ENCODE measurements around the gene SCN5A. TPM values are rescaled to one million over a fixed set of nuclear protein-coding genes. Genes with fewer than 3 reads are reported as not detected.
A peak's percentile ranks its signal among the peaks of the same experiment; 100 is the strongest.
"Not testable (repeated sequence)": the region's sequence is repeated elsewhere in the genome, so short reads cannot be mapped to it uniquely, and the experiment has no call there.

The SCN5A gene
- total RNA-seq, 1 experiment from 2014 or later = 1.7 TPM

GRCh38 chr3:38579551-38580449 lies 69.7 kb downstream of the SCN5A start:
- peak; percentile 26 for DNase-seq (ENCODE audit: low spot score)

DNA sequence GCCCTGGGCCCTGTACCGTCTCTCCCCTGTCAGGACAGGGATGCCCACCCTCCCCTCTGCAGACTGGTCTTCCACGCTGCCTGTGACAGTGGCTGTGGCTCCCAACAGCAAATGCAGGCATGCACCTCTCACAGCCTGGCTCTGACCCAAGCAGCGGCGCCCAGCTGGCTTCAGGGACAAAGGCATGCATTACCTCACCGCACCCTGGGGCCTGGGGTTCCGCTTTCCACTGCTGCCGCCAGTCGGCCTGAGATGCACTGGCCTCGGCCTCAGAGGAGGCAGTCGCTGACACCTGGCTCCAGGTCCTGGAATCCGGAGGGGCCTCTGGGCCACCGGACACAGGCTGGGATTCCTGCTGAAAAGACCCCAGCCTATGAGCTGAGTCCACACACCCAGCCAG lies 70.3 kb downstream of the SCN5A start:
- peak; percentile 80 for DNase-seq (ENCODE audit: low spot score)

GRCh38 chr3:38578551-38578950 lies 70.9 kb downstream of the SCN5A start:
- no peak for DNase-seq (ENCODE audit: low spot score)

DNA sequence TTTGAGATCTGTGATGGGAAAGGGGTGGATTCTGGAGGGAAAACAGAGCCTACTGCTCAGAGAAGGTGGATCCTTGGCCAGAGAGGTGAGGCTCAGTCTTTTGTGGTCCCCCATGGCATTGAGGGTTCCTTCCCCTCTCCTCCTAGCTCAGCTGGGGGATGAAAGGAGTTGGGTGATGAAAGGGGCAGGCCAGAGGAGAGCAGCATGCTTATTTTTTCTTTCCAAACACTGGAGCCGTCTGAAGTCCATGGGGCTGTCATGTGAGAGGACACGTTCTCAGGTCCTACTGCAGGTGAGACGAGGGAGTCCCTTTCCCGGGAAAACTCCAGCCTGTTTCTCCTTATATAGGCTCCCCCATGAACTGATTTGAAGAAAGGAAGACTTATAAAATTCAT lies 71.4 kb downstream of the SCN5A start:
- no peak for DNase-seq (ENCODE audit: low spot score)

DNA sequence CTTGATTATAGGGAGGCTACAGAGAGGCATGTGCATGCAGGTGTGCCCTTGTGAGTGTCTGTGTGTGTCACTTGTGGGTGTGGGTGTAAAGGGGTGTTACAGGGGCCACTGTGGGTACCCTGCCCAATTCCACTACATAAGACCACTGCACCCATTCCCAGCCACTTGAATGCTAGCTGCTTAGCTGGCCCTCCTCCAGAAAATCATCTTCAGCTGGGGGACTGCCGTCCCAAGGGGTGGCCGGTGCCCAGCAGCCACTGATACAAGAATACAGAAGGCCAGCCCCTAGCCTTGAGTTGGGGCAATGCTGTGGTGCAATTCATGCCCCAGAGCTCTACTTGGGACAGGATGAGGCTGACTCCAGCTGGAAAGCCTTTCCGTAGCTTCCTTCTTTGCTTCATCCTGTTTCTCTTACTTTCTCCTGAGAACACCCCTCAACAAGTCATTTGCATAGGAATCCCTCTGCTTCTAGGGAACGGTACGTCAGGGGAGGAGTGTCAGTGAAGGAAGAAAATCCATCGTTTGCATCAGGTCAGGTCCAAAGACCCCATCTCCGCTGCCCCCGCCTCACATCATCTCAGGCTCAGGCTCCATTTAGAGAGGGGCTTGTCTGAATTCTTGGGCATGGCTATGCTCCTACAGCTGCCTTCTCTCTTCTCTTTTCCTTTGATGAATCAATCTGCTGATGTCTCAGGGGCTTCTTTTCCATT lies 72.0 kb downstream of the SCN5A start:
- no peak for DNase-seq (ENCODE audit: low spot score)

DNA sequence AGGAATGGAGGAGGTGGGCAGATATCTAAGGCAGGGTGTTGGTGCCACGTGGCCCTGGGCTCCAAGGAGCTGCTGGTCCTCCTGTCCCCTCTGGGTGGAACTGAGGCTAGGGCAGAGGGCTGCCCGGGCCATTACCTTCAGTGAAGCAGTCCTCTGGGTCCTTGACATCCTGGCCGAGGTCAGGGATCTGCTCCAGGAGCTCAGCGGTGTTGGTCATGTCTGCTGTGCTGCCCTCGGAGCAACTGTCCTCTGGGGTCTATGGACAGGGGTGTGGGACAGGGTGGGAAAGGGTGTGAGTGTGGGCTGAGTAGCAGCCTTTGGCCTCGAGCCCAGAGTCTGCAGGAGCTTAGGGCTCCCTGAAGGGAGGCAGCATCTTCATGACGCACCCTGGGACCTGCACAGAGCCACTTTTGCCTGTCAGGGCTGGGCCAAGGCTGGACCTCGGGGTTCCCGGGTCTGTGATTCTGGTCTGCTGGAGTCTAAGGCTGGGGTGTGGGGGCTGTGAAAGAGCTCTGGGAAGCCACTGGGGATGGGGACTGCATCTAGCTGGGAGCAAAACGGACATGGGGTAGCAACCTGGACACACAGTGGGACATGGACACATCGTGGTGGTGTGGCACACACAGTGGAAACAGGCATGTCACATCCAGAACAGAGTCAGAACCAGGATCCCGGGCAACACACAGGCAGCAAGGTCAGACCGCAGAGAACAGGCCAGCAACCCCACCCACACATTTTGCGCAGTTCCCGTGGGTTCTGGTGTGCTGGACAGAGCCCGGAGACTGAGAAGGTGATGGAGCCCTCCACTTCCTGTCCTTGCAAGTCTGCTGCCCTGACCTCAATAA lies 72.7 kb downstream of the SCN5A start:
- no peak for DNase-seq (ENCODE audit: low spot score)

DNA sequence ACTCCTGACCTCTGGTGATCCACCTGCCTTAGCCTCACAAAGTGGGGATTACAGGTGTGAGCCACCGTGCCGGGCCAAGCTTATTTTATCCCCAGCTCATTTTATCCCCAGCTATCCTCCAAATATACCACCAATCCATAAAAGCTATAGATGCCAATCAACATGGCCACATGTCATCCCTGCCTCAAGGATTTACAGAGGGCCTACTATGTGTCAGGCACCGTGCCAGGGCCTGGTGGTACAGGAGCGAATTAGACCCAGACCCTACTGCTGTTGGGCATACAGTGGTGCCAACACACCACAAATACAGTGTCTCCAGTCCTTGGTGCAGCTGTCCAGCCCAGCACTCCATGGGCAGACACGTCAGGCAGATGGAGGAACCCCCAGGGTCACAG lies 73.4 kb downstream of the SCN5A start:
- no peak for DNase-seq (ENCODE audit: low spot score)

GRCh38 chr3:38575279-38575843 lies 74.1 kb downstream of the SCN5A start:
- no peak for DNase-seq (ENCODE audit: low spot score)

DNA sequence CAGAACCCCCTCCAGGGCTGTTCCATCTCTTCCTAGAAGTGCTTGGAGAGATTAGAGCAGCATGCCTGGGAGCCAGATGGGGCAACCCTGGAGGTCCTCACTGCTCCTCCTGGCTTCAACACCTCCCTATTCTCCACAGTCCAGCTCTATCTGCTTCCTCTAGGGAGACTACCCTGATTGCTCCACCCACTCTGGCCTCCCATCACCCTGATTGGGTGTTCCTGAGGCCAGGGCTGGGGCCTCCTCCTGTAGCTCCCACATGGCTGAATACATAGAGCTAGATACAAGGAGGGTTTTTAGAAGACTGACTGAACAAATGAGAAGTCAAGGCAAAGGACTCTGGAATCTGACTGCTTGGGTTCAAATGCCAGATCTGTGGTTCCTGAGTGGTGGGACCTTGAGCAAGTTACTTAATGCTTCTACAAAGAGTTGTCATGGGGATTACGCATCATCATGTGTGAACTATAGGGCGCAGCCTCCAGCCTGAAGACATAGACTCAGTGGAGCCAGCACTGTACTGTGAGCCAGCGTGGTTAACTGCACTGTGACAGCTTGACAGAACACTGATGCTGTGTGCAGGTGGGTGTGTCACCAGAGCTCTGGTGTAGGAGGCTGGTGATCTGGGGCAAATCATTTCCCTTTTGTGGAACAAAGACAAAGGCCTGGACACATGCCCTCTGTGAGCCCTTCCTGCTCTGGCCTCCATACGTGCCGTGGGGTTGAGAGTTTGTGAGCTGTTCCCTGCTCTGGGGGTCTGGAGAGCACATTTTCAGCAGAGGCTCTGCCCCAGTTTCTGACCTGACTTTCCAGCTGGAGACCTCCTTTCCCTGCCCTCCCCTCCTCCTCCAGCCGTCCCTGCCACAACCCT lies 74.8 kb downstream of the SCN5A start:
- DNase-seq (ENCODE audit: low spot score) = peak; percentile 19

DNA sequence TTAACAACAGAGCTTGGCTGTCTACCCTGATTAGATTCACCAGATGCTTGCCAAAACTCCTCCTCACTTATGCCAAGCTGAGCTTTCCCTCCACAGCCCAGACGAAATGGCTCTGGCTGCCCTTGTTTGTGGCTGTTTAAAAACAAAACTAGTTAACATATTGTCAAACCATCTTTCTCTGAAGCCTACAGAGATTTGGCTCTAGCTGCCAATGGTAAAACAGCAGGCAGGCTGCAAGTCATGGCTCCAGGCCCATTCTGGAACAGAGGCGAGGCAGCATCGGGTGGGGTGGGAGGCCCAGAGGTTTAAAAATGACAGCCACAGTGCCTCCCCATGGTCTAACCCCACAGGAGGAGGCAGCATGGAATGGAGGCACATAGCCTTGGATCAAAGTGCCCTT lies 75.9 kb downstream of the SCN5A start:
- DNase-seq (ENCODE audit: low spot score) = no peak

DNA sequence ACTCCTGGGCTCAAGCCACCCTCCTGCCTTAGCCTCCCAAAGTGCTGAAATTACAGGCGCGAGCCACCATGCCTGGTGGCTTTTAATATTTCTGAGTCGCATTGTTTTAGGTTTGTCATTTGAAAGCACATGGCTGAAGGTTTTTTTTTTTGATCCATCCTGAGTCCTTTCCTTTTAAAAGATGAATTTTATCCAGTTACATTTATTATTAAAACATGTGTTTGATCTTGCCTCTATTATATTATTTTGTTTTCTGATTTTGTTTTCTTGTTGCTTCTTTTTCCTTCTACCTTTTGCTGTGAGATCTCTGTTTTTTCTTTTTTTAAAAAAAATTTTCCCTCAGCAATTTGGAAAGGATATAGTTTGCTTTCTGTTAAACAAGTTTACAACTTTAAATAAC lies 76.4 kb downstream of the SCN5A start:
- DNase-seq (ENCODE audit: low spot score) = no peak

DNA sequence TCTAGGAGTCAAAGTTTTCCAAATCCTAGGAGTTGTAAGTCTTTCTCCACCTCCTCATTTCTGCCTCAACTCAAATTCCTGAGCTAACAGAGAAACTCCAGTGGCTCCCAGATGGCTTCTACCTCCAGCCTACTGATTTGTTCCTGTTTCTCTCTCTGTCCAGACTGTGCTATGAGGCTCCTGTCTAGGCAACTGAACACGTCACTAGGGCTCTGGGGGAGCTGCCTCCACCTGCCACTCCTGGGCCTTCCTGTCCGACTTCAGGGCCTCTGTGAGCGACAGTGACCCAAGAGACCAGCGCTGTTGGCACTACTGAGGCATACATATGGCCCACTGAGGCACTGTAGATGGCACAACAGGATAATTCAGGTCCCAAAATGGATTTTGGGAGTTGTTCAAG lies 82.0 kb downstream of the SCN5A start:
- no peak for DNase-seq (ENCODE audit: low spot score)

DNA sequence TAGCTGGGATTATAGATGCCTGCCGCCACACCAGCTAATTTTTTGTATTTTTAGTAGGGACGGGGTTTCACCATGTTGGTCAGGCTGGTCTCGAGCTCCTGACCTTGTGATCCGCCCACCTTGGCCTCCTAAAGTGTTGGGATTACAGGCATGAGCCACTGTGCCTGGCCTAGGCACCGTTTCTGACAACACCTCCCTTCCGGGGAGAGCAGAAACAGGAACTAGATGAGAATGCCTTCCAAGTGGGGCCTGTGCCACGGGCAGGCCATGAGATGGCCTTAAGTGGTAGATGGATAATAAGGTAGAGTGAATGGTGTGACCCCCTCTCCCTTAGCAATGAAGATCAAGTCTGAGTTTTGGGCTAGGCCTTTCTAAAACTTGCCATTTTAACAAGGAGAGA lies 82.7 kb downstream of the SCN5A start:
- not testable (repeated sequence) for DNase-seq (ENCODE audit: low spot score)

DNA sequence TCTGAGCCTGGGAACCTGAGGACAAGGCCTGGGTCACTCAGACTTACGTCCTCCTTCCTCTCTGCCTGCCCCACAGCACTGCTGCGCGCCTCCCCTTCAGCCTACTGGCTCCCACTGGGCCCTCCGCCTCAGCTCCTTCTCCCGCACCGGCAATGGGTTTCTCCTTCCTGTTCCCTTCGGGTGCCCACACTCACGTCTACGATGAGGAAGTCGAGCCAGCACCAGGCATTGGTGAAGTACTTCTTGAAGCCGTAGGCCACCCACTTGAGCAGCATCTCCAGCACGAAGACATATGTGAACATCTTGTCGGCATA lies 83.3 kb downstream of the SCN5A start:
- DNase-seq (ENCODE audit: low spot score) = no peak

DNA sequence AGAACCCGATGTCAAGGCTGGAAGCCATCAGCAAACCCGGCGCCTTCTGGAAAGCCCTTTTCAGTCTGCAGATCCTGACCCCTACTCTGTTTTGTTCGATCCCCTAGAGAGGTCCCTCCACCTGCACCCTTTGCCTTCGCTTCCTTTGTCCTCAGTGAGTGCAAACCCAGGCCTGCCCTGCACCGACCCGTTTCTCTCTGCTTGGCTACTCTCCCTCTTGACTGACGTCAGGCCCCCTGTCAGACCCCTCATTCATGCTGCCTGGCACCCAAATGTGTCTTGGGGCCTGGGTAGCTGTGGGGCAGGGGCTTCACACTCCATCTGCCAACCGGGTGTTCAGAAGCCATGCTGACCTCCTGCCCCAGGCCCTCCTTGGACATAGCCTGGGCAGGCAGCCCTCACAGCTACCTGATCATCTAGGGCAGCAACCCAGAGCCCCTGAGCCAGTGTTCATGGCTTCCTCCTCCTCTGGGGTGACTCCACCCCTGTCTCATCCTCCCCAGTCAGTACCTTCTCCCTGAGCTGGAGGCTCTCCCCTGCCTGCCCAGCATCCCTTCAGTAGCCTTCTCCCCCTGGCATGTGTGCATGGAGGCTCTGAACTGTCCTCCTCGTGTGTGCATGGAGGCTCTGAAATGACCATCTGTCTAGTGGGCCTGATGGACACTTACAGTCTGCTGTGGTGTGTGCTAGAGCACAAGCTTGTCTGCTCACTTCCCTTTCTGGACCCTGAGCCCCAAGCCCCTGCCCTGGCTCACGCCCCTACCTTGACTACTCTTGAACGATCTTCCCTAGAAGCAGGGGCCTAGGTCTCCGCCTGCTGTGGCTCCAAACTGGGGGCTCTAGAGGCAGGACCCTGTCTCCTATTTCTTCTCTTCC lies 83.9 kb downstream of the SCN5A start:
- DNase-seq (ENCODE audit: low spot score) = no peak

GRCh38 chr3:38564631-38565338 lies 84.7 kb downstream of the SCN5A start:
- no peak for DNase-seq (ENCODE audit: low spot score)

DNA sequence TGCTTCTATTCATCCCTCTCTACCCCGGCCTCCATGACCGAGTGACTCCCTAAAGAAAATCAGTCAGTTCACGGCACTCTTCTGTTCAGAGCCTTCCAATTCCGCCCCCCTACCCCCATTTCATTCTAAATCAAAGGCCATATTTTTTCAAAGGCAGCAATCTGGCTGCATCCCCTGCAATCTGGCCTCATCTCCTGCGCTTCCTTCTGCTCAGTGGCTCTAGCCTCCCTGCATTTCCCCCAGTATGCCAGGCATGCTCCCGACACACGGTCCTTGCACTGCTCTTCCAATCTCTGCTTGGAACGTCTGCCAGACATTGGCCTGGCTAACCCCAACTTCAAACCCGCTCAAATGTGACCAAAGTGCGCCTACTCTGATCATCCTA lies 85.6 kb downstream of the SCN5A start:
- no peak for DNase-seq (ENCODE audit: low spot score)

DNA sequence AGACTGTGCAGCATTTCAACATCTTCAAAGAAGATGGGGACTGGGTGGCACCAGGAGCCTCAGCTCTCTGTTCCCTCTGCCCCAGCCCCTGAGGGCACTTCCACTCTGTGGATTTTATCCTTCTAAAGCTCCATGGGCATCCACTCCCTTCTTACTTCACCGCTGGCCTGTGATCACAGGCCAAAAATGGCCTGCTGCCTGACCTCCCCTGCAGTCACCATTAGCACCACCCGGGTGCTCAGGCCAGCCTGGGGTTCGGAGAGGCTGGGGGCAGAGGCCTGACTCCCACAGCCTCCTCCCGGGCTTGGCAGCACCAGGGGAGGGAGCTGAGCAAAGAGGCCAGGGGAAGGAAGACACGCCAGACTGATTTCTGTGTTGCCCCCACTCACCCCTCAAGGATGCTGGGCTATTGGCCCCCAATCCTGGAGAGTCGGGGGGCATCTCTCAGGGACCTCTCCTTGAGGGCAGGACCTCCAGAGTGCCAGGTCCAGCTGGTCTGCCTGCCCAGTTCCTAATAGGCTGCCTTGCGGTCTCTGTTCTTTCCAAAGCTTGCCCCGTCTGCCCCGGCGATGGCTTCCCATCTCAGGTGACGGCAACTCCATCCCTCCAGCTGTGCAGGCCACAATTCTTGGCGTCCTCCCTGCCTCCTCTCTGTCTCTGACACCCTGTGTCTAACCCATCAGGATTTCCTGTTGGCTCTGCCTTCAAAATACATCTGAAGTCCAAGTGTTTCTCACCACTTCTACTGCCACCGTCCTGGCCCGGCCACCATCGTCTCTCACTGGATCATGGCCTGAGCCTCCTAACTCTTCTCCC lies 86.2 kb downstream of the SCN5A start:
- DNase-seq (ENCODE audit: low spot score) = no peak

DNA sequence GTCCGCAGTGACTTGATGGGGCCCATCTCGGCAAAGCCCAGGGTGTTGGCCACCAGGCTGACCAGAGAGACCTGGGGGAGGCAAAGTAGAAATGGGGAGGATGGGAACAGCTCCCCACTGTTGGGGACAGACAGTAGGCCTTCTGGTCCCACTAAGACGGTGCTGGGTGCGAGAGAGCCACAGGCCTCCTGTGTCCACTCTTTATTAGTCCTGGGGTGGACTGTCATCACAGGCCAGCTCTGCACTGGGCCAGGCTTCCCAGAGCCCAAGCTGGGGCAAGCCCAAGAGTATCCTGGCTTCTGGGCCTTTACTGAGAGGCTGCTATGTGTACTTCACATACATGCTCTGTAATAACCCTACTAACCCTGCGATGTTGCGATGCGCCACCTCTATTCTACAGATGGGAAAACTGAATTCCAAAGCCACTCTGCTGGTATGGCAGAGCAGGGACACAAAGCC lies 87.0 kb downstream of the SCN5A start:
- no peak for DNase-seq (ENCODE audit: low spot score)

All from A172 (cell line).